GM21390 (cell line): ENCODE measurements around the gene KIF14.
A peak's percentile ranks its signal among the peaks of the same experiment; 100 is the strongest.

Experiments used
- ATAC-seq: cut with Tn5 transposase; IDR thresholded peaks from one replicate; pipeline ENCODE4 v1.9.1; 2021; ENCODE audit not compliant: unreplicated experiment

KIF14 gene, protein sequence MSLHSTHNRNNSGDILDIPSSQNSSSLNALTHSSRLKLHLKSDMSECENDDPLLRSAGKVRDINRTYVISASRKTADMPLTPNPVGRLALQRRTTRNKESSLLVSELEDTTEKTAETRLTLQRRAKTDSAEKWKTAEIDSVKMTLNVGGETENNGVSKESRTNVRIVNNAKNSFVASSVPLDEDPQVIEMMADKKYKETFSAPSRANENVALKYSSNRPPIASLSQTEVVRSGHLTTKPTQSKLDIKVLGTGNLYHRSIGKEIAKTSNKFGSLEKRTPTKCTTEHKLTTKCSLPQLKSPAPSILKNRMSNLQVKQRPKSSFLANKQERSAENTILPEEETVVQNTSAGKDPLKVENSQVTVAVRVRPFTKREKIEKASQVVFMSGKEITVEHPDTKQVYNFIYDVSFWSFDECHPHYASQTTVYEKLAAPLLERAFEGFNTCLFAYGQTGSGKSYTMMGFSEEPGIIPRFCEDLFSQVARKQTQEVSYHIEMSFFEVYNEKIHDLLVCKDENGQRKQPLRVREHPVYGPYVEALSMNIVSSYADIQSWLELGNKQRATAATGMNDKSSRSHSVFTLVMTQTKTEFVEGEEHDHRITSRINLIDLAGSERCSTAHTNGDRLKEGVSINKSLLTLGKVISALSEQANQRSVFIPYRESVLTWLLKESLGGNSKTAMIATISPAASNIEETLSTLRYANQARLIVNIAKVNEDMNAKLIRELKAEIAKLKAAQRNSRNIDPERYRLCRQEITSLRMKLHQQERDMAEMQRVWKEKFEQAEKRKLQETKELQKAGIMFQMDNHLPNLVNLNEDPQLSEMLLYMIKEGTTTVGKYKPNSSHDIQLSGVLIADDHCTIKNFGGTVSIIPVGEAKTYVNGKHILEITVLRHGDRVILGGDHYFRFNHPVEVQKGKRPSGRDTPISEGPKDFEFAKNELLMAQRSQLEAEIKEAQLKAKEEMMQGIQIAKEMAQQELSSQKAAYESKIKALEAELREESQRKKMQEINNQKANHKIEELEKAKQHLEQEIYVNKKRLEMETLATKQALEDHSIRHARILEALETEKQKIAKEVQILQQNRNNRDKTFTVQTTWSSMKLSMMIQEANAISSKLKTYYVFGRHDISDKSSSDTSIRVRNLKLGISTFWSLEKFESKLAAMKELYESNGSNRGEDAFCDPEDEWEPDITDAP (N-terminal part only)

DNA sequence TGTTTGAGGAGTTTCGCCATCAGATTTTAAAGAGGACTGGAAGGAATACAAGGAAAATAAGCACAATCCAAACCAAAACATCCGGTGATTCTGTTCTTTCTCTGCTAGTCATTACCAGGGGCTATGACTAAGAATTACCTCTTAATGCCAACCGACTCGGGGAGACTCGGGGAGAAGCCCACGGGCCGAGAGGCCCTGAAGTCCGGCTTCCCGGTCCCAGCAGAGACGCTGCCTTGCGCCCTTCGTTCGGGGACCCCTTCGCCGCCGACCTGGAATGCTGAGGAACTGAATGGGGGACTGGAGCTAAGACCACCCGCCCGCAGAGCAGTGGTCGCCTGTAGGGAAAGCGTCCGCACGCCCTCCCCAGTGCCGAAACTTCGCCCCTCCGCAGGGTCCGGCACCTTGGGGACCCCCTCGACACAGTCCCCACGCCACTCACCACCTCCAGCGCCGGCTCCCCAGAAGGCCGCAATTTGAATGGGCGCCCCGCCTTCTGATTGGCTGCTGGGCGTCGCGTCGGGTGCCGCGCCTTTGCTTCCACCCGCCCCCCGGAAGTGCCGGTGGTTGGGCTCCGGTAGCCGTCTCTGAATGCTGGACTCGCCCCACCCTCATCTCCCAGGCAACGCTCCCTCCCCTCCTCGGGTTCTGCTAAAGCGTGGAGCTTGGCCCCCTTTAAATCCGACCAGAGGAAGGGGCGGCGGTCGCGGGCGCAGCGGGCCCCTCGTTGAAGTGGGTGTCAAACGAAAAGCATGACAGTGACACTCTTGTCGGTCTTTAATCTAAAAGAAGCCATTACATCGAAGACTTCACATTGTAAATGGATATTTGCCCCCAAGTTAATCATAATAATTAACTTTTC lies at the start of gene KIF14:
Gene KIF14, minus strand, starts transcription at position 479 of the 859 bp plus-strand sequence. CDS start 2,028 bp downstream, outside the sequence.
- peak; percentile 89 for ATAC-seq

DNA sequence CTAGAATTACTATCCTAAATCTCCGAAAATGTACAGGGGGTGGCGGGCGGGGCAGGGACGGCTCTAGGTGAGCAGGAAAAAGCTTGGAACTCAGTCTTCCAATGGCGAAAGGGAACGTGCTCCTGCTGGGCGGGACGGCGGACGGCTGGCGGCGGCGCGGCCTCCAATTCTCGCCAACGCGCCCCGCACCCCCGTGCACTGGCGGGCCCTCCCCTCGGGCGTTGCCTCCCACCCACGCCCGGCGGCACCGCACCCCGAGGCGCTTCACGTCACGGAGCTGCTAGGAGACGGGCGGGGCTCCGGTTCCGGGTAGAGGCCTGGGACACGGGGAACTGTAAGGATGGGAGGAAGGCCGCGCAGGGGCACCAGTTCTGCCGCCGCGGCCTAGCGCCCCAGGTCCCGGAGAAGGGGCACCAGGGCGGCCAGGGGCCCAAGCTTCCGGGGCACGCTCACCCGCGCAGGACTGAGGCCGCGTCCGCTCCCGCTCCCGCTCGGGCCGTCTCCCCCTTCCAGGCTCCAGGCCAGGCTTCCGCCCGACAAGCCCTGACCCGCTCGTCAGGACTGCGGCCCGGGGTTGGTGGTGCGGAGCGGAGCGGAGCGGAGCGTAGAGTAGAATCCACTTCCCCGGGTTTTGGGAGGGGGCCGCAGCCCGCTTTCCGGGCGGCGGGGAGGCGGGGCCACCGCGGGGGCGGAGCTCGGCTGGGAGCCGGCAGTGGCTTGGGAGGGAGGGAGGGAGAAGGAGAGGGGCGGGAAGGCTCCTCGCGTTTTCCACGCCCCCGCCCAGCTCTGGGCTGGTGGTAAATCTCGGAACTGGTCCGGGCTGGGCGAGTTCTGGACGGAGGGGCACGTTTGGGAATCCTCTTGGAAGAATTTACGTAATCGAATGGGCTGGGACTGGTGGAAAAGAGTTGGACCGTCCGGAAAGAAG lies 49.0 kb upstream of the KIF14 start, which contains the start of gene DDX59:
Gene DDX59, minus strand, starts transcription at position 594 of the 928 bp plus-strand sequence. CDS start 3,167 bp downstream, outside the sequence.
- peak; percentile 90 for ATAC-seq

DNA sequence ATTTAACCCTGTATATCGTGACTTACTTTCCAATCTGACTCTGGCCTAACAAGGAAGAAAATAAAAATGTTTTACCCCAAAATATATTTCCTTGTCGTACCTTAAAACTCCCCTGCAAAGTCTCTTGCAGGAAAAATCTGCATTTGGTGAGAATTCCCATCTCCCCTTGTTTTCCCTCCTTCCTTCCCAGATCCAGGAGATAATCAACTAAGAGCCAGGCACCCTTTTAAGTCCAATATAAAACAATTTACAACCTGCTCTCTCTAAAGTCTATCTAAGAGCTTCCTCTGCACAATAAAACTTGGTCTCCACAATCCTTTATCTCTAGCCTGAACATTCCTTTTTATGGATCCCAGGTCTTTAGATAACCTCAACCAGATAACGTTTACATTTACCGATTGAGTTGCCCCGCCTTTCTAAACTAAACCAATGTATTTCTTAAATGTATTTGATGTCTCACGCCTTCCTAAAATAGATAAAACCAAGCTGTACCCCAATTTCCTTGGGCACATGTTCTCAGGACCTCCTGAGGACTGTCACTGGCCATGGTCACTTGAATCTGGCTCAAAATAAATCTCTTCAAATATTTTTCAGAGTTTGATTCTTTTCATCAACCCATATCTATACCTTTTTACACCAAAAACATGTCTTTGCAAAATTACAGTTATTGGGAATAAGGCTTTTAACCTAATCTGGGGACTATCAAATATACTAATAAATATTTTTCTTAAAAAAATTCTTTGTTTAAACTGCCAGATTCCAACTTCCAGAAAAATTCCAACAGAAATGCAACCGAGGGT lies 48.2 kb upstream of the KIF14 start:
- ATAC-seq = no peak

DNA sequence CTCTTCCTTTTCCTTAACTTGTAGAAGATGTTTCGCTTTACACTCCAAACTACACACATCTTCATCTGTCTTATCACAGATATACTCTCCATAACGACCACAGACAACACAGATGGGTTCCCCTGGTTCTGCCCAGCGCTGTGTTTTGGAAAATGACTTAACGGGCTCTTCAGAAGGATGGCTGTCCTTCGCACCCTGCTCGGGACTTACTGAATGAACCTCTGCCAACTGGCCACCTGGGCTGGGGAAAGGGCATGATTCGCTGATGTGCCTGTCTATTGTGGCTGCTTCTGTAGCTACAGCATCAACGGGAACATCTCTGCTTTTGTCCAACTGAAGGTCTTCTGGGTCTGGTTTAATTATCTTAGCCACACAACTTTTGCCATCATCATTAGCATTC lies 45.8 kb upstream of the KIF14 start:
- no peak for ATAC-seq

DNA sequence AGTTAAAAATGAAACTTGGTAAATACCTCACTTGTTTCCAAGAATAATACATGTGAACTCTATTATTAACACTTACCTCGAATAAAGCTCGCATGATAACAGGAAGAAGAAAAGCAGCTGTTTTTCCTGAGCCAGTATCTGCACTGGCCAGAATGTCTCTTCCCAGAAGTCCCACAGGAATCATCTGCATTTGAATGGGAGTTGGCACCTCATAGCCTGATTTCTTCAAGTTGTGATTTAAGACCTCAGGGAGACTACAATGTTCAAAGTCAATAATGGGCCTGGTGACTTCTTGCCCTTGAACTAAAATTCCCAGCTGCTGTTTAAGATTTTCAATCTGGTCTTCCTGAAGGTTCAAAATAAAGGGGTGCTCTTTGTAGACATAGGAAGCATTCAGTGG lies 45.3 kb upstream of the KIF14 start:
- ATAC-seq = no peak

DNA sequence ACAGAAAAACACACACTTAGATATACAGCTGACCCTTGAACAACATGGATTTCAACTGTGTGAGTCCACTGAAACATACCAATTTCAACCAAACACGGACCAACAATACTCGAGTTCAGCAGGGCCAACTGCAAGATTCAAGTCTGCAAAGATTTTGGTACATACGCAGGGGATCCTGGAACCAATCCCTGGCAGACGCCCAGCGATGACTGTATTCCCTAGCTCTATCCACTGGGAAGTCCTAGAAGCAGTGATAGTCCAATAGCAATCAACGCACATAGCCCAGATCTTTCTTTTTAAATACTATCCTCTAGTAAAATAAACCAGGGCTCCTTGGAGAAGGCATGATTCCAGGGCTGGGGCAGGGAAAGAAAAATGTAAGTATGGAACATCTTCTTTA lies 40.2 kb upstream of the KIF14 start:
- ATAC-seq = no peak

DNA sequence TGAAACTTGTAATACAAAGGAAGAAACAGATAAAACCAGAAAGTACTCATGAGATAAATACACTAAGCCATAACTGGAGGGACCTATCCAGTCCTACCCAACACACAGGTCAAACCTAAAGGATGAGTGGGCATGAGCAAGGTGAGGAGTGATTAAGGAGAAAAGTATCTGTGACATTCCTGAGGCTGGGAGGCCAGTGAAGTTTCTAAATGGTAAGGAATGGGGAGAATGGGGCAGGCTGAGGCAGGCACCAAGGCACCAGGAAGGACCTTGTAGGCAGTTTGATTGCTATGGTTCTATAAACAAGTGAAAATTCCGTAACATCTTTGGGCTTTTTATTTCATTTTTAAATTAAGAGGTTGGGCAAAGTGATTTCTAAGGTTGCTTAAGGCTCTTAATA lies 38.7 kb upstream of the KIF14 start:
- ATAC-seq = no peak

DNA sequence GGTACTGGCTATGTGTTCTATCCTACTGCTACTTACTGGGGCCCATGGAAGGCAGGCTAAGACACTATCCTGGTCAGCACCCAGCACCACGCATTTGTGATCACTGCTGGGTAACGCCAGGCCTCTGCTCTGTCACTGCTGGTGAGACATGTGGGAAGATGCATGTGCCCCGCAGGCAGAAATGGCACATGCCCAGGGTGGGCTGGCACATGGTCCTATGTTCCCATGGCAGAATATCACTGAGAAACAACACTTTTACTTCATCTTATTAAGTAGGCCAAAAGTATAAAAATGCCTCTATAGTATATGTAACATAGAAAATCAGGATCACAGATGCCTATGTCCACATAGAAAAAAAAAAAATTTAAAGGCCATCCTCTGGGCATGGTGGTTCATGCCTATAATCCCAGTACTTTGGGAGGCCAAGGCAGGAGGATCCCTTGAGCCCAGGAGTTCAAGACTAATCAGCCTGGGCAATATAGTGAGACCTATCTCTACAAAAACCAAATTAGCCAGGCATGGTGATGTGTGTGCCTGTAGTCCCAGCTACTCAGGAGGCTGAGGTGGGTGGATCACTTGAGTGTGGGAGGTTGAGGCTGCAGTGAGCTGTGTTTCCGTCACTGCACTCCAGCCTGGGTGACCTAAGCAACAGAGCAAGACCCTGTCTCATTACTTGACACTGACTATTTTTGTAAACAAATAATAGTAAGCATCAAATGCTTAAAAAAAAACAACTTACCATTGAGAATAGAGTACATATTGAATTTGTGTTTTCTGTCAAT lies 37.7 kb upstream of the KIF14 start:
- ATAC-seq = no peak

DNA sequence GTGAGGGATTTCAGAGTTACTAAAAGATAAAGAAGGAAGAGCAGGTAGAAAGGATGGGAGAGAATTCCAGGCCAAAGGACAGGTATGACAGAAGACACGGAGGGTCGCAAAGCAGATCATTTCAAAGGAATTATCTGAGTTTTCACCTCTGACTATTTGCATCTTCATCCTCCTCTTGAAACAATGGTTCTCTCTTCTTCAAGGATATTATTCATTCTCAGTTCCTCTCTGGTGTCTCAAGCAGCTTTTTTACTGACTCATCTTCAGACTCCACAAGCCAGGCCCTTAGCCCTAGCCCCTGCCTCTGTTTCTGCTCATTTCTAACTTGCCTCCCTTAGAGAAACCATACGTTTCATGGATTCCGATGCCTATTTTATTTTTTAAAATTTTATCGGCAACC lies 34.1 kb upstream of the KIF14 start:
- ATAC-seq = peak; percentile 94

DNA sequence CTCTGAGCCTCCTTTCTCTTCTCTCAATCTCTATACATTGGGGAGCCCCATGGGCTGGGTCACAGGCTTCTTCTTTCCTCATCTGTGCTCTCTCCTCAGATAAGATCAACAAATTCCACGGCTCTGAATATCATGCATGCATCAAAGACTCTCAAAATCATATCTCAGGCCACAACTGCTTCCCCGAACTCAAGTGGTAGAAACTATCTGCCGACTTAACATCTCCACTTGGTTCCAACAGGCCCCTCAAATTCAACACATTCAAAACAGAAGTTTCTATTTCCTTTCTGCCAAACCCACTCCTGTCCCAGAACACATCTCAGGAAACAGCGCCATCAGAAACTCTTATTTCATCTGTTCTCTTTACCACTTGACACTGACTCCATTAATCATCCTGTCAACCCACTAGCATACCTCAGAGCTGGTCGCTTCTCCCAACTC lies 32.5 kb upstream of the KIF14 start:
- peak; percentile 42 for ATAC-seq

DNA sequence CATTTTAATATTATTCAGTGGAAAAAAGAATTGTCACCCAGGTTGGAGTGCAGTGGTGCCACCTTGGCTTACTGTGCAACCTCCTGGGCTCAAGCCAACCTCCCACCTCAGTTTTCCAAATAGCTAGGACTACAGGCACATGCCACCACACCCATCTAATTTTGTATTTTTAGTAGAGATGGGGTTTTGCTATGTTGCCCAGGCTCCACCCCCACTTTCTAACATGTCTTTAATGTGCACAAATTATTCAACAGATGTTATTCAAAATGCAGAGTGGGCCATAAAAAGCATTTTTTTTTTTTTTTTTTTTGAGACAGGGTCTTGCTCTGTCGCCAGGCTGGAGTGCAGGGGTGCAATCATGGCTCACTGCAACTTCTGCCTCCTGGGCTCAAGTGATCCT lies 31.8 kb upstream of the KIF14 start:
- ATAC-seq = no peak

DNA sequence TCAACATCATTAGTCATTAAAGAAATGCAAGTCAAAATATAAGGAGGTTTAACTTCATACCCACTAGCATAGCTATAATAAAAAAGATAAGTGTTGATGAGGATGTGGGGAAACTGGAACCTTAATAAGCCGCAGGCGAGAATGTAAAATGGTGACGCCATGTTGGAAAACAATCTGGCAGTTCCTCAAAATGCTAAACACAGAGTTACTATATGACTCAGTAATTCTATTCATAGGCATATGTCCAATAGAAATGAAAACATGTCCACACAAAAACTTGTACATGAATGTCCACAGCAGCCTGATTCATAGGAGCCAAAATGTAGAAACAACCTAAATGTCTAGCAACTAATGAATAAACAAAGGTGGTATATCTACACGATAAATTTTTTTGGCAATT lies 26.0 kb upstream of the KIF14 start:
- ATAC-seq = no peak

DNA sequence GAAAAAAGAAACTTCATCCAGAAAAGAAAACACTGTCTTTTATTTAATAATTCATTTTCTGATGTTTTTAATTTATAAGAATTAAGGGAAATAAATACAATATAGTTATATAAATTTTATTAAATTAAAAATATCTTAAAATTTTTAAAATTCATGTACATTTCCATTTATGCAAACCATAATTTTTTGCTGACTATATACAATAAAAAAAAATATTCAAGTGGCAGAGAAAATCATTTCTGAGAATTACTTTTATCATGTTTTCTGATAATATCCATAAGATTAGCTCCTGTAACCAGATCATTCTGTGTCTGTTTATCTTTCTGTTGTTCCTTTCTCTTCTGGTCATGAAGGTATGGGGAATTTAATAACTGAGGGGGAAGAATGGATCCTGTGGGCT lies 23.5 kb upstream of the KIF14 start:
- ATAC-seq = no peak

DNA sequence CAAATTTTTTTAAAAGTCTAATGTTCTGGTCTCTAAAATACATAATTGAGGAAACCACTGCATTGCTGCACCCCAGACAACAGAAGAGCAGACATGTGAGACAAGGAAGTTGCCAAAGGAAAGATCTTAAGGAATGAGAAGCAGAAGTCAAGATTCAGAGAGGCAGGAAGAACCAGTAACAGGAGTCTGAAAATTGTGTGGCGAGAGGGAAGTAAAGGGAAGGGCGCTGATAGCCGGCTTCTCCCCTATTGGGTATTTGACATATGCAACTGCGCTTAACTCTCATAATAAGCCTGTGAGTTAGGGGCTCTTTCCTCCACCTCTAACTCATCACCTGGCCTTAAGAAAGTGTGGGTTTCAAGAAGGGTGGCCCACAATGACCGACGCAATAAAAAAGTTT lies 21.9 kb upstream of the KIF14 start:
- no peak for ATAC-seq

DNA sequence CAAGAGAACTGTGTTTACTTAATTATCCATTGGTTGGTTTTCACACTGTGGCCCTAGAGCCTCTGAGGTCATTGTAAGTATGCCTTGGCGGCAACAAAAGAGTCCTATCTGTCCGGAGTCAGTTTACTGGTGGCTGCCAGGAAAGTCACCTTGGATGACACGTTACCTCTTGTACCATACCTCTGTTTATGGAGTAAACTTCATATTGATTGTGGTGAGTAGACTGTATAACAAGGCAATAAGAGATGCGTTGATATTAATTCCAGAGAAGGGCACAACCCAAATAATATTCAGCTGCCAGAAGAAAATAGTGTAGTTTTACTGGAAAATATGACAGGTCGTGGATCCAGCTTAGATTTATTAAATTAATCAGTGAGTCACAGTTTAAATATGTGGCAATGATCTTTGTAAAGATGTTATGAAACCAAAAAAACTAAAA lies 20.4 kb upstream of the KIF14 start:
- ATAC-seq = no peak

DNA sequence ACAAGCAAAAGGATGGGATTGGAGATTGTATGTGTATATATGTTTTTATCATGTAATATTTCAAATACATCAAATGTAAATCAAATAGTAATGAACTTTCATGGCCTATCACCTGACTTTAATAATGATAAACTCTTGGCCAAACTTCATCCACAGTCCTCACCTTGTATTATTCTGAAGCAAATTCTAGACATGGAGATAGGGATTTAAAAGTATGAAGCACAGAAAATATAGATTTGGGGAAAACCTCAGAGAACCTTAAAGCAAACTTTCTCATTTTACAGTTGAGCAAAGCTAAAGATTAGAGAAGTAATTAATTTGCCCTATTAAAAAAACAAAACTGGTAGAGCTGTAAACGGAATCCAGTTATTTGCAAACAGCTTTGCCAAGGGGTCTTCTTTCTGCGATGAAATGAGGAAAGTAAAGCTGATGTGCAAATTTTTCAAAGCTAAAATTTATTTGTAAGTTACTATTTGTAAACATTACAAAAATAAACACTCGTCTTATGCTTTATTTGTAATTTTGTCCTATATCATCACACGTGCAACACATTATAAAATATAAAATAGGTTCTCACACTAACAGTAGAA lies 19.9 kb upstream of the KIF14 start:
- no peak for ATAC-seq

DNA sequence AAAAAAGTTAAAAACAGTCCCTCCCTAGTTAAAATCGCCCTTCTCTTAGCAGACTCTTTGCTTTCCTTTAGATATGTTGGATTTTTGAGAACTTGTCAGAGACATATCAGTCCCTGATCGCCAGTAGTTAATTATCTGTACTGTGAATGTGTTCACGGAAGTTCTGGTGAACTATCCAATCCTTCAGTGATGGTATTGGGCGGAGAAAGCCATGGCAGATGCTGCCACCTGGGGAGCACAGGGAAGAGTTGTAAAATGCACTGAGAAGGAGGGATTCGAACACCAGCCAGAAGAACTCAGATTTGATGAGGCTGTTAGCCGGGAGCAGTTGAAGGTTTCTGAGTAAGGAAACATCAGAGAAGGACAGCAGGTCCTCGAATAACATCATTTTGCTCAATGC lies 17.5 kb upstream of the KIF14 start:
- ATAC-seq = no peak
